DOHH2 (cell line): Measurements from ENCODE around the gene SP140.

Experiments used
- H3F3A ChIP-seq: fragments of 200-600 bp; sonication (generic), shearing (Covaris generic); 2 replicates; pipeline ENCODE4 v1.6.0; 2016; ENCODE audit warnings: antibody characterized with exemption, mild to moderate bottlenecking; ENCODE audit not compliant: control insufficient read depth, insufficient read depth
- H3K27ac ChIP-seq: fragments of 200-600 bp; sonication (generic); 2 replicates; pipeline ENCODE4 v1.5.1; 2014; ENCODE audit warnings: low read depth, mild to moderate bottlenecking, low read length, moderate library complexity
- H3K27me3 ChIP-seq: fragments of 200-600 bp; sonication (generic); 2 replicates; pipeline ENCODE4 v1.6.1; 2014; ENCODE audit warnings: mild to moderate bottlenecking, low read length, mixed read lengths; ENCODE audit not compliant: control insufficient read depth
- H3K36me3 ChIP-seq: fragments of 200-600 bp; sonication (generic); 2 replicates; pipeline ENCODE4 v1.6.1; 2014; ENCODE audit warnings: mild to moderate bottlenecking, low read length, moderate library complexity, mixed read lengths; ENCODE audit not compliant: control insufficient read depth
- H3K4me1 ChIP-seq: fragments of 200-600 bp; sonication (generic); 2 replicates; pipeline ENCODE4 v1.6.1; 2014; ENCODE audit warnings: mild to moderate bottlenecking, low read length, mixed read lengths; ENCODE audit not compliant: control insufficient read depth
- H3K4me2 ChIP-seq: fragments of 200-600 bp; sonication (generic); 2 replicates; pipeline ENCODE4 v1.6.0; 2014; ENCODE audit warnings: mild to moderate bottlenecking, low read length, moderate library complexity
- H3K4me3 ChIP-seq: fragments of 200-600 bp; sonication (generic); 2 replicates; pipeline ENCODE4 v1.5.1; 2014; ENCODE audit warnings: mild to moderate bottlenecking, low read length, mixed read lengths
- H3K79me2 ChIP-seq: fragments of 200-600 bp; sonication (generic); 2 replicates; pipeline ENCODE4 v1.6.1; 2014; ENCODE audit warnings: mild to moderate bottlenecking, low read length, mixed read lengths; ENCODE audit not compliant: control insufficient read depth
- H3K9me2 ChIP-seq: fragments of 200-600 bp; sonication (generic); replicated peaks from 2 replicates; pipeline ENCODE4 v1.6.1; 2014; ENCODE audit warnings: mild to moderate bottlenecking, low read length, mixed read lengths; ENCODE audit not compliant: control insufficient read depth
- H3K9me3 ChIP-seq: fragments of 200-600 bp; sonication (generic); 2 replicates; pipeline ENCODE4 v1.6.1; 2014; ENCODE audit warnings: antibody characterized with exemption, low read length, mixed read lengths; ENCODE audit not compliant: control insufficient read depth, insufficient read depth
- H4K20me1 ChIP-seq: fragments of 200-600 bp; sonication (generic); 2 replicates; pipeline ENCODE4 v1.6.0; 2014; ENCODE audit warnings: low read depth, mild to moderate bottlenecking, antibody characterized with exemption, low read length, moderate library complexity; ENCODE audit not compliant: control insufficient read depth, insufficient read depth
- EZH2phosphoT487 ChIP-seq: fragments of 200-600 bp; sonication (generic); IDR thresholded peaks from 2 replicates; pipeline ENCODE4 v1.6.1; 2017; ENCODE audit warnings: borderline replicate concordance, mild to moderate bottlenecking, antibody characterized with exemption, low read length, moderate library complexity, mixed read lengths
- TF ChIP-seq, protein P1 (sequence below): fragments of 200-600 bp; sonication (generic); IDR thresholded peaks from one replicate; pipeline ENCODE4 v1.5.1; 2014; ENCODE audit warnings: antibody characterized with exemption, mild to moderate bottlenecking, low read depth, low read length; ENCODE audit not compliant: poor library complexity, severe bottlenecking

The SP140 gene

DNA sequence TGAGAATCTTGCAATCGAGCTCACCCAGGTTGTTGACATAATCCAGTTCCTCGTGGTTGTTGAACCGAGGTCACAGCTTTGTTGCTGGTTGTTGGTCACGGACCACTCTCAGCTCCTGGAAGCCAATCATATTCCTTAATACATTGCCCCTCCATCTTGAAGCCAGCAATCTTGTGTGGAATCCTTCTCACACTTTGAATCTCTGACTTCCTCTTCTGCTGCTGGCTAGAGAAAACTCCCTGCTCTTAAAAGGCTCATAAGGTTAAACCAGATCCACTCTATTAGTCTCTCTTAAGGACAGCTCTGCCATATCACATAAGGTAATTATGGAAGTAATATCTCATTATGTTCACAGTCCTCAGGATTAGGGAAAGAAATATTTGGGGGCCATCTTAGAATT is 41.1 kb downstream of the SP140 start:
- Histone ChIP-seq H3F3A (no peaks in the 10 kb centered on the region), H4K20me1 (no peaks in the 10 kb centered on the region), H3K9me3 (no peaks in the 10 kb centered on the region), H3K36me3 (no peaks in the 10 kb centered on the region), H3K79me2 (no peaks in the 10 kb centered on the region), H3K4me1 (no peaks in the 10 kb centered on the region), H3K27me3 (no peaks in the 10 kb centered on the region), H3K27ac (no peak overlapping the region), H3K9me2 (no peaks in the 10 kb centered on the region), H3K4me3 (no peak overlapping the region), H3K4me2 (no peak overlapping the region)
- TF ChIP-seq, protein P1, sequence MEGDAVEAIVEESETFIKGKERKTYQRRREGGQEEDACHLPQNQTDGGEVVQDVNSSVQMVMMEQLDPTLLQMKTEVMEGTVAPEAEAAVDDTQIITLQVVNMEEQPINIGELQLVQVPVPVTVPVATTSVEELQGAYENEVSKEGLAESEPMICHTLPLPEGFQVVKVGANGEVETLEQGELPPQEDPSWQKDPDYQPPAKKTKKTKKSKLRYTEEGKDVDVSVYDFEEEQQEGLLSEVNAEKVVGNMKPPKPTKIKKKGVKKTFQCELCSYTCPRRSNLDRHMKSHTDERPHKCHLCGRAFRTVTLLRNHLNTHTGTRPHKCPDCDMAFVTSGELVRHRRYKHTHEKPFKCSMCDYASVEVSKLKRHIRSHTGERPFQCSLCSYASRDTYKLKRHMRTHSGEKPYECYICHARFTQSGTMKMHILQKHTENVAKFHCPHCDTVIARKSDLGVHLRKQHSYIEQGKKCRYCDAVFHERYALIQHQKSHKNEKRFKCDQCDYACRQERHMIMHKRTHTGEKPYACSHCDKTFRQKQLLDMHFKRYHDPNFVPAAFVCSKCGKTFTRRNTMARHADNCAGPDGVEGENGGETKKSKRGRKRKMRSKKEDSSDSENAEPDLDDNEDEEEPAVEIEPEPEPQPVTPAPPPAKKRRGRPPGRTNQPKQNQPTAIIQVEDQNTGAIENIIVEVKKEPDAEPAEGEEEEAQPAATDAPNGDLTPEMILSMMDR: no peak
- no peak for TF ChIP-seq EZH2phosphoT487

DNA sequence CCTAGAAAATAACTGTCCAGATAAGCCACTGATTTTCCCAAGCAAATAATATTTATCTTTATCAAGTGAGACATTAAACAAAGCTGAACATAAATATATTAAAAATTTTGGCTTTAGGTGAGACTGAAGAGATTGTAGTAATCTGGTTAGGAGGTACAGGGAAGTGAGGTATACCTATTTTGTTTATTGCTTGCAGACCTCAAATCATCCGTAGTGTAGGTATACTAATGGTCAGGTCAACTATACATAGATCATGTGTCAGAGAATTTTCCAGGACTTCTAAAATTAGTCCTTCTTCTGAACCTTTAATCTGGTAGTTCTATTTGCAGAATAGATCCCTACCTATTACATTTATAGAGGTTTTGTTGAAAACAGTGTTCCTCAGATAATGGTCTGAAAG is 41.5 kb downstream of the SP140 start:
- Histone ChIP-seq H4K20me1 (no peaks in the 10 kb centered on the region), H3K4me3 (no peak overlapping the region), H3K27me3 (no peaks in the 10 kb centered on the region), H3K4me1 (no peaks in the 10 kb centered on the region), H3K27ac (no peak overlapping the region), H3F3A (no peaks in the 10 kb centered on the region), H3K9me2 (no peaks in the 10 kb centered on the region), H3K36me3 (no peaks in the 10 kb centered on the region), H3K79me2 (no peaks in the 10 kb centered on the region), H3K4me2 (no peak overlapping the region), H3K9me3 (no peaks in the 10 kb centered on the region)
- TF ChIP-seq, protein P1: no peak
- TF ChIP-seq EZH2phosphoT487: no peak

DNA sequence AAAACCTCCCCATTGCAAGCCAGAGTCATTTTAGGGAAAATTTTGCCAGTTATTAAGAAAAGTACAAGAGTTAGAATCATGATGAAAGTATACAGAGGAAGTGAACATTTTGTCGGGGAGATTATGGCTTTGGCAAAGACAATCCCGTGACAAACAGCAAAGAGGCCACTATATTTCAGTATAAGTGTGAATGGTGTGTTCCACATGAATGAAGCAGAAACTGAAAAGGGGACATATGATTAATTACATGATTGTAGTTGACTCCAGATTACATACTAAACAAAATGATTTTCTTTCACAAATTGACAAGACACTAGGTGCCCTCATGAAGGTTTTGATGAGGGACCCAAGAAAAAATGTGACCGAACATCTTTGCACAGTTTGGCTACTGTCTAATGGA is 42.0 kb downstream of the SP140 start:
- Histone ChIP-seq H3K4me2 (no peak overlapping the region), H3K27me3 (no peaks in the 10 kb centered on the region), H3K27ac (no peak overlapping the region), H3K4me1 (no peaks in the 10 kb centered on the region), H3K79me2 (no peaks in the 10 kb centered on the region), H3K9me2 (no peaks in the 10 kb centered on the region), H3K4me3 (no peak overlapping the region), H3K9me3 (no peaks in the 10 kb centered on the region), H4K20me1 (no peaks in the 10 kb centered on the region), H3K36me3 (no peaks in the 10 kb centered on the region), H3F3A (no peaks in the 10 kb centered on the region)
- no peak for TF ChIP-seq EZH2phosphoT487

GRCh38 chr2:230268606-230269243 is 43.2 kb downstream of the SP140 start:
- Histone ChIP-seq H3K27me3 (no peaks in the 10 kb centered on the region), H3K27ac (no peak overlapping the region), H3K9me2 (no peaks in the 10 kb centered on the region), H3K36me3 (no peaks in the 10 kb centered on the region), H3K4me2 (no peak overlapping the region), H3F3A (no peaks in the 10 kb centered on the region), H3K4me1 (no peaks in the 10 kb centered on the region), H3K4me3 (no peak overlapping the region), H3K9me3 (no peaks in the 10 kb centered on the region), H3K79me2 (no peaks in the 10 kb centered on the region), H4K20me1 (no peaks in the 10 kb centered on the region)
- no peak for TF ChIP-seq EZH2phosphoT487
- TF ChIP-seq, protein P1: no peak
